ENCODE results near the gene PIGL. TPM values are rescaled to one million over a fixed set of nuclear protein-coding genes. Genes with fewer than 3 reads are reported as not detected.

The PIGL gene
- polyA plus RNA-seq, 1 experiment: 23.1 TPM

DNA sequence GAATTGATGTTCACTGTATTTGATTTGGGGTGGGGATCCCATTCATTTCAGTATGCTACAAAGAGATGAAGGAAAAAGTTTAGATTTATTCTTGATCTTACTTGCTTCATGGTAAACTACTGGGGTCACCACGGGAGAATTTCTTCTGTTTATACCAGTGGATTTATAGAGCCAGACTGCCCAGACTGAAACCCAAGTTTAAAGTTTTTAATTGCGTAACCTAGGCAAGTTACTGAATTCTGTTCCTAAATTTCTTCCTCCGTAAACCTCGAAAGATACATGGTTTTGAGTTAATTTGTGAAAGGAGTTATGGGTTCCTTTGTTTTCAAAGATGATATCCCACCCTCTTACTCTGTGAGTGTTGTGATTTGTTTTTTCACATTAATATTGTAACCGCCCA, 26.4 kb downstream of the PIGL start:
- DNase-seq (ENCODE audit: low read depth): no peak
- CTCF ChIA-PET: interaction anchor here (1.7 to 2.1 kb wide), 2 partner anchors 12 to 42 kb away, joined by 4 to 5 read pairs; no protein-coding TSS in a partner anchor

DNA sequence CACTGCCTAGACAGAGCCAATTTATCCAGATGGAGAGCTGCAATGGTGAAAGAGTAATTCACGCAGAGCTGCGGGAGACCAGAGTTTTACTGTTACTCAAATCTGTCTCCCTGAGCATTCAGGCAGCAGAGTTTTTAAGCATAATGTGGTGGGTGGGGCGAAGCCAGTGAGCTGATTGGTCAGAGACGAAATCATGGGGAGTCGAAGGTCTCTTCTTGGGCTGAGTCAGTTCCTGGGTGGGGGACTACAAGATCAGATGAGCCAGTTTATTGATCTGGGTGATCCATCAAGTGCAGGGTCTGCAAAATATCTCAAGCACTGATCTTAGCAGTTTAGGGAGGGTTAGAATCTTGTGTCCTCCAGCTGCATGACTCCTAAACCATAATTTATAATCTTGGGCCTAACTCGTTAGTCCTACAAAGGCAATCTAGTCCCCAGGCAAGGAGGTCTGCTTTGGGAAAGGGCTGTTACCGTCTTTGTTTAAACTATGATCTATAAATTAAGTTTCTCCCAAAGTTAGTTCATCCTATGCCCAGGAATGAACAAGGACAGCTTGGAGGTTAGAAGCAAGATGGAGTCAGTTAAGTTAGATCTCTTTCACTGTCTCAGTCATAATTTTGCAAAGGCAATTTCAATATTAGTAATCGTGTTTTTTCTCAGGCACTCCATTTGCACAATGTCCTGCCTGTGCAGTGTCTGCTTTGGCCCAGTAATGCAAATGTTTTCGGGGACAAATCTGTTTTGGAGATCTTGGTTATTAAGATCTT, 27.0 kb downstream of the PIGL start:
- CTCF ChIA-PET: interaction anchor here (1.7 to 2.1 kb wide), 2 partner anchors 11 to 41 kb away, joined by 4 to 5 read pairs; no protein-coding TSS in a partner anchor
- DNase-seq (ENCODE audit: low read depth): no peak

More for the DNA sequence above, 26.4 kb downstream of the PIGL start:
- Histone ChIP-seq H3K4me3 (ENCODE audit: low read depth, low read length) (no peak overlapping the region), H3K27me3 (ENCODE audit: control insufficient read depth, insufficient read depth, low read length) (no peaks in the 10 kb centered on the region), H3K36me3 (ENCODE audit: control insufficient read depth, insufficient read depth, low read length) (no peaks in the 10 kb centered on the region)
- POLR2A ChIA-PET: no interaction called here
- TF ChIP-seq, protein P1, sequence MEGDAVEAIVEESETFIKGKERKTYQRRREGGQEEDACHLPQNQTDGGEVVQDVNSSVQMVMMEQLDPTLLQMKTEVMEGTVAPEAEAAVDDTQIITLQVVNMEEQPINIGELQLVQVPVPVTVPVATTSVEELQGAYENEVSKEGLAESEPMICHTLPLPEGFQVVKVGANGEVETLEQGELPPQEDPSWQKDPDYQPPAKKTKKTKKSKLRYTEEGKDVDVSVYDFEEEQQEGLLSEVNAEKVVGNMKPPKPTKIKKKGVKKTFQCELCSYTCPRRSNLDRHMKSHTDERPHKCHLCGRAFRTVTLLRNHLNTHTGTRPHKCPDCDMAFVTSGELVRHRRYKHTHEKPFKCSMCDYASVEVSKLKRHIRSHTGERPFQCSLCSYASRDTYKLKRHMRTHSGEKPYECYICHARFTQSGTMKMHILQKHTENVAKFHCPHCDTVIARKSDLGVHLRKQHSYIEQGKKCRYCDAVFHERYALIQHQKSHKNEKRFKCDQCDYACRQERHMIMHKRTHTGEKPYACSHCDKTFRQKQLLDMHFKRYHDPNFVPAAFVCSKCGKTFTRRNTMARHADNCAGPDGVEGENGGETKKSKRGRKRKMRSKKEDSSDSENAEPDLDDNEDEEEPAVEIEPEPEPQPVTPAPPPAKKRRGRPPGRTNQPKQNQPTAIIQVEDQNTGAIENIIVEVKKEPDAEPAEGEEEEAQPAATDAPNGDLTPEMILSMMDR (IDR thresholded peaks at IDR 0.05; ENCODE audit: insufficient read depth, low read depth, low read length): no peak

DNA sequence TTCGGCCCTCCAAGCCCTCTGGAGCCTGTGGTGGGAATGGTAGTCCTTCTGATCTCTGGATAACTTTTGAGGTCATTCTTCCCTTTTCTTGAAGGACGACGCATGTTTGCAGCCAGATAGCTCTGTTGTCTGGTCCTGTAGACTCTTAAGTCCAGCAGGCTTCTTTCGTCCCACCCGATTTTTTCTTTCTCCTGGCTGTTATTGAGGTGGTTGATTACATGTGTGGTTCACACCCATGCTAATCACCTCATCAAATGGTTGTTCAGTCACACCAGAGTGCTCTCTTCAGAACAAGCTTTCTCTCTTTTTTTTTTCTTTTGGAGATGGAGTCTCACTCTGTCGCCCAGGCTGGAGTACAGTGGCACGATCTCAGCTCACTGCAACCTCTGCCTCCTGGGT, 30.6 kb downstream of the PIGL start:
- DNase-seq (ENCODE audit: low read depth): no peak
- TF ChIP-seq, protein P1 (IDR thresholded peaks at IDR 0.05; ENCODE audit: insufficient read depth, low read depth, low read length): no peak

More for the DNA sequence above, 27.0 kb downstream of the PIGL start:
- POLR2A ChIA-PET: no interaction called here
- H3K27me3 ChIP-seq (ENCODE audit: control insufficient read depth, insufficient read depth, low read length): no peaks in the 10 kb centered on the region
- TF ChIP-seq, protein P1 (IDR thresholded peaks at IDR 0.05; ENCODE audit: insufficient read depth, low read depth, low read length): no peak
- no peak overlapping the region for H3K4me3 ChIP-seq (ENCODE audit: low read depth, low read length)
- no peaks in the 10 kb centered on the region for H3K36me3 ChIP-seq (ENCODE audit: control insufficient read depth, insufficient read depth, low read length)

DNA sequence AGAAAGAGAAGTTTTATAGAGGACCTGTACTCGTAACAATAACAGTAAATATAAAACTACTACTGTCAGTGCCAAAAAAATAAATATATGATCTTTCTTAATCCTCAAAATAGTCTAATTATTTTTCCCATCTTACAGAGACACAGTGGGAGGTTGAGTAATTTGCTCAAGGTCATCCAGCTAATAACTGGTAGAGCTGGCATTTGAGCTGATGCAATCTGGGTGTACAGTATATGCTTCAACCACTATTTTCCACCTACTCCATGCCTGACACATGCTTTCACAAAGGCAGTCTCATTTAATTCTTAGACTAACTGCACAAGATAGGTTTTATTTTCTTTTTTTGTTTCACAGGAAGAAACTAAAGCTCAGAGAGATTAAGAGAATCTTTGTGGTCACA, 33.6 kb downstream of the PIGL start:
- no peak for DNase-seq (ENCODE audit: low read depth)
- POLR2A ChIA-PET: no interaction called here
- TF ChIP-seq, protein P1 (IDR thresholded peaks at IDR 0.05; ENCODE audit: insufficient read depth, low read depth, low read length): no peak
- Histone ChIP-seq H3K27me3 (ENCODE audit: control insufficient read depth, insufficient read depth, low read length) (no peaks in the 10 kb centered on the region), H3K4me3 (ENCODE audit: low read depth, low read length) (no peak overlapping the region), H3K36me3 (ENCODE audit: control insufficient read depth, insufficient read depth, low read length) (no peaks in the 10 kb centered on the region)
- CTCF ChIA-PET: interaction anchor here (1.0 kb wide), 1 partner anchor 15 kb away, joined by 3 read pairs; no protein-coding TSS in a partner anchor

More for the DNA sequence above, 30.6 kb downstream of the PIGL start:
- CTCF ChIA-PET: no interaction called here
- POLR2A ChIA-PET: no interaction called here
- no peak overlapping the region for H3K4me3 ChIP-seq (ENCODE audit: low read depth, low read length)
- no peaks in the 10 kb centered on the region for H3K27me3 ChIP-seq (ENCODE audit: control insufficient read depth, insufficient read depth, low read length)
- no peaks in the 10 kb centered on the region for H3K36me3 ChIP-seq (ENCODE audit: control insufficient read depth, insufficient read depth, low read length)

DNA sequence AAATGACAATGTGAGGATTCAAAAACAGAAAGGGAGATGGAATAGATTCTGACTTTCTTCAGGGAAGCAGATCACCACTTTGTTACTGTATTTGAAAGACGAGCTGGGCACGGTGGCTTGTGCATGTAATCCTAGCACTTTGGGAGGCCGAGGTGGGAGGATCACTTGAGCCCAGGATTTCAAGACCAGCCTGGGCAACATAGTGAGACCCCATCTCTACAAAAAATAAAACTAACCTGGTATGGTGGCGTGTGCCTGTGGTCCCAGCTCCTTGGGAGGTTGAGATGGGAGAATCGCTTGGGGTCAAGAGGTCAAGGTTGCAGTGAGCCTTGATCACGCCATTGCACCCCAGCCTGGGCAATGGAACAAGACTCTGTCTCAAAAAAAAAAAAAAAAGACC, 34.0 kb downstream of the PIGL start:
- Histone ChIP-seq H3K36me3 (ENCODE audit: control insufficient read depth, insufficient read depth, low read length) (no peaks in the 10 kb centered on the region), H3K4me3 (ENCODE audit: low read depth, low read length) (no peak overlapping the region), H3K27me3 (ENCODE audit: control insufficient read depth, insufficient read depth, low read length) (no peaks in the 10 kb centered on the region)
- TF ChIP-seq, protein P1 (IDR thresholded peaks at IDR 0.05; ENCODE audit: insufficient read depth, low read depth, low read length): no peak
- DNase-seq (ENCODE audit: low read depth): no peak
- ChIA-PET CTCF (interaction anchor here (0.8 to 1.0 kb wide), 2 partner anchors 15 to 22 kb away, joined by 3 read pairs; no protein-coding TSS in a partner anchor), POLR2A (no interaction called here)
